SIG-M5 treated with dmso at 0.1 percent for 504 hours (cell line): ENCODE measurements around the gene RB1.

Experiments used
- DNase-seq: peaks from one replicate; lab custom pipeline; 2025; ENCODE audit not compliant: unreplicated experiment; lab: John Stamatoyannopoulos, UW

RB1 gene

DNA sequence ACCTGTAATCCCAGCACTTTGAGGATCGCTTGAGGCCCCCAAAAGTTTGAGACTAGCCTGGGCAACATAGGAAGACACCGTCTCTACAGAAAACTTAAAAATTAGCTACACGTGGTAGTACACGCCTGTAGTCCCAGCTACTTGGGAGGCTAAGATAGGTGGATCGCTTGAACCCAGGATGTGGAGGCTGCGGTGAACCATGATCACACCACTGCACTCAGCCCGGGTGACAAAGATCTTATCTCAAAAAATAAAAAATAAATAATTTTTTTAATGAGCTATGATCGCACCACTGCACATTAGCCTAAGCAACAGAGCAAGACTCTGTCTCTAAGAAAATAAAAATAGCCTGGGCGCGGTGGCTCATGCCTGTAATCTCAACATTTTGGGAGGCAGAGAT lies 222.7 kb downstream of the RB1 start:
- DNase-seq: no peak

DNA sequence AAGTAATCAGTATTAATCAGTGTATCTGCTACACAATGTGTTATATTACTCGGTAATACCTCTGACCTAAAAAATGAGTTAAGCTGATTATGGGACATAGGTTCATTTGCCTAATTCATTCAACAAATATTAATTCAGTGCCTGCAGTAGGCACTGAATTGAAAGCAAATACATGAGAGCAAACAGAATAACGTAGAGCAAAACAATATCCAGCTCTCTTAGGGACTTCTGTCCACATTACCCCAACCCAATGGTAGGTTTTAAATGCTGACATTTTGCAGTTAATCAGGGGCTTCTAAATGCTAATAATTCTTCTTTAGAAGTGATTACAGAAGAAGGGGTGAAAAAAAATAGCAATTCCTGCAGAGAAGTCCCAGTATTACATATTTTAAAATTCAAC lies 224.4 kb downstream of the RB1 start:
- DNase-seq: no peak

DNA sequence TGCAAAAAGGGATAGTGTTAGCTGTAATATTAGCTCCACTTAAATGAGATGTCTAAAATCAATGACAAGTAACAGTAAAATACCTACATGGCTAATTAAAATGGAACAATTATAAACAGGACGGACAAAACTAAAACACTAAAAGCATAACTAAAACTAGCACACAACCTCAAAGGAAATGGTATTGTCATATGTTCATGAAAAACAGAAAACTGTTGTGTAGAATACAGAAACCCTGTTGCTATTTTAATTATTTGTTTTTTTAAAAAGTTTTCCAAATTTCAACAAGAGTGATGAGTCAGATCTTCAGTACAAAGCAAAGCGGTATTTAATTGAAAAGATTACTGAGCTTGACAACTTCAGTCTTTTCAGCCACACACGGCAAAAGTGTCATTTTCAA lies 225.2 kb downstream of the RB1 start:
- DNase-seq: no peak

GRCh38 chr13:48530833-48531232 lies 227.3 kb downstream of the RB1 start:
- DNase-seq: no peak
